Activated CD4-positive, alpha-beta T cell treated with anti-CD3 and anti-CD28 coated beads for 36 hours (primary cell): Measurements from ENCODE around the gene OTOP1. TPM values are rescaled to one million over a fixed set of nuclear protein-coding genes. Genes with fewer than 3 reads are reported as not detected.
"Not testable (repeated sequence)": the region's sequence is repeated elsewhere in the genome, so short reads cannot be mapped to it uniquely, and the experiment has no call there.

Experiments used
- ATAC-seq: fragments of 200-7000 bp; cut with Tn5 transposase; one replicate; pipeline ENCODE4 v1.10.0; 2021; ENCODE audit warnings: mild to moderate bottlenecking, moderate library complexity
- CTCF ChIA-PET: fragments of 350-600 bp; sonication (Branson Sonifier 250); formaldehyde crosslinking; loops from one replicate; lab custom pipeline; 2021; ENCODE audit warnings: antibody characterized with exemption; lab: Charles Lee
- POLR2A ChIA-PET: fragments of 350-600 bp; sonication (Branson Sonifier 250); formaldehyde crosslinking; loops from one replicate; lab custom pipeline; 2021; ENCODE audit warnings: antibody characterized with exemption, inconsistent platforms; lab: Charles Lee
- DNase-seq: peaks from one replicate; pipeline ENCODE4 v3.0.0-alpha.2; 2020
- H3K27ac Mint-ChIP-seq: one replicate; pipeline ENCODE4 v1.8.0; 2021; ENCODE audit warnings: mixed read lengths
- H3K27me3 Mint-ChIP-seq: one replicate; pipeline ENCODE4 v1.8.0; 2021; ENCODE audit warnings: mixed read lengths
- H3K36me3 Mint-ChIP-seq: one replicate; pipeline ENCODE4 v1.8.0; 2021; ENCODE audit warnings: low read depth, mixed read lengths
- H3K4me1 Mint-ChIP-seq: one replicate; pipeline ENCODE4 v1.8.0; 2021; ENCODE audit warnings: mixed read lengths
- H3K4me3 Mint-ChIP-seq: one replicate; pipeline ENCODE4 v1.8.0; 2021; ENCODE audit warnings: mild to moderate bottlenecking, moderate library complexity, mixed read lengths
- H3K9me3 Mint-ChIP-seq: one replicate; pipeline ENCODE4 v1.8.0; 2021; ENCODE audit warnings: low read depth, mixed read lengths
- intact Hi-C, 2 experiments: fragments of 100-400 bp; cut with DNase I in 1 of 2; cut with micrococcal nuclease in 1 of 2; formaldehyde crosslinking; loops; one replicate each; pipeline versions ENCODE4 v1.14.2 to v1.15.1; 2022 to 2024; cut with DNase I, micrococcal nuclease
- total RNA-seq, 2 experiments: library from RNA; stranded (reverse); gene quantifications; one replicate each; pipeline ENCODE4 v1.2.3, GENCODE V29; 2021

Gene OTOP1
- not detected for total RNA-seq

DNA sequence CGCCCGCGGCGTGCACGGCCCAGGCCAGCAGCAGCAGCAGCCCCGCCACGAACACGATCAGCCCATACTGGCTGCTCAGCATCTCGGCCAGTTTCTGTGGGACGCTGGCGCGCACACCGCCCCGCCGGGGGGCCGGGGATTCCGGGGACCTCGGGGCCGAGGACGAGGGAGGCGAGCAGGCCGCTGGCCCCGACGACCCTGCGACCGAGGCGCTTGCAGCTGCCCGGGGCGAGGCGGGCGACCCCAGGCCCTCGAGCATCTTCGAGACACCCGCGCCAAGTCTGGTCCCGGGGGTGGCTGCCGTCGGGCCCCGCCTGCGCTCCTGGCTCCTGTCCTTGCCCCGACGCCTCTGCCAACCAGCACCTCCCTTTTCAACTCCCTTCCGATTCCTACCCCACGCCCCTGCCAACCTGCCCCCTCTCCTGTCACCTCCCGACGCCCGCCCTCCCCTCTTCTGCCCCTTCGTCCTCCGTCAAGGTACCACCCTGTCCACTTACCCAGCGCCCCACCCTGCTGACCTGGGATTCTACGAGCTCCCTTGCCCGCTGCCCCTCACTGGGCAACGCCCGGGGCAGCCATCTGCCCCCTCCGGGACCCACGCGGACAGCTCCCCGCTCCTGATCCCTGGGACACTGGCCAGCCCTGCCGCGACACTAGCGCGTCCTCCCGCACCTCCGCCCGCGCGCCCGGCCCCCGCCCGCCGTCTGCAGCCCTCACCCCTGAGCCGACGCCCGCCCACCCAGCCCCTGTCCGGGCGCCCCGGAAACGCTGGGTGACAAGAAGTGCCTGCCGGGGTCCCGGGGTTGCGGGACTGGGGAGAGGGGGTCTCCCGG, at the start of gene OTOP1:
Gene OTOP1, minus strand, starts transcription at position 324 of the 833 bp plus-strand sequence. Its CDS starts 65 bp downstream, at position 259.
- CTCF ChIA-PET = no interaction called here
- Mint-ChIP-seq H3K4me1 (peaks cover 10% of the 10 kb centered on the region), H3K9me3 (no peaks in the 10 kb centered on the region), H3K27me3 (peaks cover 54% of the 10 kb centered on the region), H3K36me3 (no peaks in the 10 kb centered on the region), H3K4me3 (no peak within 1 kb of the TSS), H3K27ac (no peak within 1 kb of the TSS)
- intact Hi-C loops = no loop called here
- POLR2A ChIA-PET = no interaction called here
- DNase-seq (no peak), ATAC-seq (no peak)

GRCh38 chr4:4274226-4274625, 47.5 kb upstream of the OTOP1 start:
- POLR2A ChIA-PET = no interaction called here
- no peaks in the 10 kb centered on the region for H3K9me3 Mint-ChIP-seq
- no peaks in the 10 kb centered on the region for H3K27me3 Mint-ChIP-seq
- H3K36me3 Mint-ChIP-seq = peaks cover 45% of the 10 kb centered on the region
- no peak overlapping the region for H3K27ac Mint-ChIP-seq
- H3K4me3 Mint-ChIP-seq = no peak overlapping the region
- intact Hi-C loops = no loop called here
- DNase-seq = no peak
- peaks cover 2% of the 10 kb centered on the region for H3K4me1 Mint-ChIP-seq
- ATAC-seq = no peak
- CTCF ChIA-PET = interaction anchor here (0.7 to 1.1 kb wide), 5 partner anchors 11 to 53 kb away, joined by 3 to 5 read pairs (median 3); no protein-coding TSS in a partner anchor

DNA sequence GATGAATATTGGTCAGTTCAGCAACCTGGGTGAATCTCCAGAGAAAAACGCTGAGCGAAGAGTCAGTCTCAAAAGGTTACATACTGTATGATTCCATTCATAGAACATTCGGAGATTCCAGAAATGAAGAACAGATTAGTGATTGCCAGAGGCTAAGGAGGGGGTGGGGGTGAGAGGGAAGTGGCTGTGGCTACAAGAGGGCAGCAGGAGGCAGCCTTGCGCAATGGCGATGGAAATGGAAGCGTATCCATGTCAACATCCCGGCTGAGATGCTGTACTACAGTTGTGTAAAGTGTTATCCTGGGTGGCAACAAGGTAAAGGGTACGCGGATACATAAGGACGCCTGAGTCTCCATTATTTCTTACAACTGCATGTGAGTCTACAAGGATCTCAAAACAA, 45.2 kb upstream of the OTOP1 start:
- intact Hi-C loops = no loop called here
- Mint-ChIP-seq H3K27ac (no peak overlapping the region), H3K27me3 (no peaks in the 10 kb centered on the region), H3K4me1 (peaks cover 7% of the 10 kb centered on the region), H3K9me3 (no peaks in the 10 kb centered on the region), H3K36me3 (peaks cover 49% of the 10 kb centered on the region), H3K4me3 (no peak overlapping the region)
- ATAC-seq = no peak
- ChIA-PET POLR2A (no interaction called here), CTCF (no interaction called here)
- no peak for DNase-seq

DNA sequence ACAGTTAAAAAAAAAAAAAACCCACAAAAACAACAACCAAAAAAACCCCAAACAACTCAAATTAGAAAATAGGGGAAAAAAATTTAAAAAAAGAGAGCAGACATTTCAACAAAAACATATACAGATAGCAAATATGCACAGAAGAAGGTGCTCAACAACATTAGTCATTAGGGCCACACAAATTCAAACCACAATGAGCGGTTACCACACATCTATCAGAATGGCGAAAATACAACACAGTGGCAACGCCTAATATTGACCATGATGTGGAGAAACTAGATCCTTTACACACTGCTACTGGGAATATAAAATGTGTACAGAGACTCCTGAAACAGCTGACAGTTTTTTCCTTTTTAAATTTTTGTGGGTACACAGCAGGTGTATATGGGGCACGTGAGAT, 43.8 kb upstream of the OTOP1 start:
- POLR2A ChIA-PET = no interaction called here
- Mint-ChIP-seq H3K27ac (no peak overlapping the region), H3K36me3 (peaks cover 47% of the 10 kb centered on the region)

DNA sequence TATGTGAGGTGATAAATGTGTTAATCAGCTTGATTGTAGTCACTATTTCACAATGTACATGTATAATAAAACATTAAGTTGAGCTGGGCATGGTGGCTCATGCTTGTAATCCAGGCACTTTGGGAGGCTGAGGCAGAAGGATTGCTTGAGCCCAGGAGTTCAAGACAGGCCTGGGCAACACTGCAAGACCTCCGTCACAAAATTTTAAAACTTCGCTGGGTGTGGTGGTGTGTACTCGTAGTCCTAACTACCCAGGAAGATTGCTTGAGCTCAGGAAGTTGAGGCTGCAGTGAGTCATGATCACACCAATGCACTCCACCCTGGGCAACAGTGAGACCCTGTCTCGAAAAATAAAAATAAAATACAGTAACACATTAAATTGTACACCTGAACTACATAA, 43.1 kb upstream of the OTOP1 start:
- POLR2A ChIA-PET = no interaction called here
- no peaks in the 10 kb centered on the region for H3K9me3 Mint-ChIP-seq
- CTCF ChIA-PET = no interaction called here
- H3K36me3 Mint-ChIP-seq = peaks cover 47% of the 10 kb centered on the region
- H3K27me3 Mint-ChIP-seq = no peaks in the 10 kb centered on the region
- peak overlapping the region; percentile 27 for H3K27ac Mint-ChIP-seq
- no peak for DNase-seq
- ATAC-seq = peak; percentile 44
- H3K4me3 Mint-ChIP-seq = no peak overlapping the region
- intact Hi-C loops = no loop called here
- H3K4me1 Mint-ChIP-seq = peaks cover 7% of the 10 kb centered on the region

More for the DNA sequence above, 43.8 kb upstream of the OTOP1 start:
- no peak for DNase-seq
- no peak for ATAC-seq
- no peaks in the 10 kb centered on the region for H3K9me3 Mint-ChIP-seq
- no peak overlapping the region for H3K4me3 Mint-ChIP-seq
- peaks cover 7% of the 10 kb centered on the region for H3K4me1 Mint-ChIP-seq
- intact Hi-C loops = no loop called here
- CTCF ChIA-PET = no interaction called here
- H3K27me3 Mint-ChIP-seq = no peaks in the 10 kb centered on the region

DNA sequence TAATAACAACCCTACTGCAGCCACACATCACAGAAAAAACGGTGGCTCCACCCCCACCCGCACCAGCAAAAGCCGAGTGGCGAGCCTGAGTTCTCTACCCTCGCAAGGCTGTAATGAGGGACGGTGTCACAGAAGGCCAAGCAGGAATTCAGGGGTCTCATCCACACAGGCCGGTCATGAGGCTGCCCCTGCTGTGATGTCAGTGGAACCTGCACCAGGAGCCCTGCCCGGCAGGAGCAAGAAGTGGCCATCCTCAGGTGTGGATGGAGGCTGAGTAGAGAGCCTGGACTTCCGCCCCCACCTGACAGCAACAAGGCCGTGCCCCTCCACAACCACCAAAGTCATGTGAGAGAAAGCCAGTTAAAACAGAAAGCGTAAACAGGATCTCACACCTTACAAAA, 42.6 kb upstream of the OTOP1 start:
- DNase-seq = no peak
- H3K9me3 Mint-ChIP-seq = no peaks in the 10 kb centered on the region
- H3K27me3 Mint-ChIP-seq = no peaks in the 10 kb centered on the region
- POLR2A ChIA-PET = no interaction called here
- peaks cover 7% of the 10 kb centered on the region for H3K4me1 Mint-ChIP-seq
- no peak for ATAC-seq
- H3K27ac Mint-ChIP-seq = peak overlapping the region; percentile 27
- H3K36me3 Mint-ChIP-seq = peaks cover 42% of the 10 kb centered on the region
- CTCF ChIA-PET = interaction anchor here (0.8 kb wide), 1 partner anchor 82 kb away, joined by 3 read pairs; no protein-coding TSS in a partner anchor
- H3K4me3 Mint-ChIP-seq = no peak overlapping the region
- intact Hi-C loops = no loop called here

GRCh38 chr4:4268776-4269175, 42.0 kb upstream of the OTOP1 start:
- Mint-ChIP-seq H3K4me1 (peaks cover 7% of the 10 kb centered on the region), H3K27me3 (no peaks in the 10 kb centered on the region), H3K36me3 (peaks cover 39% of the 10 kb centered on the region), H3K9me3 (no peaks in the 10 kb centered on the region), H3K27ac (peak overlapping the region; percentile 77), H3K4me3 (no peak overlapping the region)
- CTCF ChIA-PET = interaction anchor here (0.8 to 1.4 kb wide), 2 partner anchors 17 to 82 kb away, joined by 3 to 5 read pairs; no protein-coding TSS in a partner anchor
- no peak for DNase-seq
- intact Hi-C loops = no loop called here
- ATAC-seq = no peak
- POLR2A ChIA-PET = no interaction called here

DNA sequence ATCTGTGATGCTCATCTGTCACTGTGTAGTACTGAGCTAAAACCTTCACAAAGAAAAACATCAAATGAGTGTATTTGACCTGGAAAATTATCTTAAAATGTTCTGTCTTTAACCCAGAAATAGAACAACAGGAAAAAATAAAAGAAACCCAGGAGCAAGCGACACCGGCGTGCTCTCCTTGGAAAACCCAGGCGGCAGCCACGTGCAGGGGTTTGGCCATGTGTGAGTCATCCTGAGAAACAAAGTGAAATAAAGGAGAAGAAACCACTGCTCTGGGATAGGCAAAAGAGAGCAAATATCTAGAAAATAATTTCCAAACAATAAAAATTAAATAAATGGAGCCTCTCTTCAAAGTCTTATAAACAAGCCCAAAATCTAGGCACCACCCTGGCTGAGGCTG, 41.3 kb upstream of the OTOP1 start:
- POLR2A ChIA-PET = no interaction called here
- CTCF ChIA-PET = interaction anchor here (0.7 to 1.4 kb wide), 2 partner anchors 16 to 17 kb away, joined by 3 to 5 read pairs; no protein-coding TSS in a partner anchor
- H3K9me3 Mint-ChIP-seq = no peaks in the 10 kb centered on the region

GRCh38 chr4:4260185-4260751, 33.5 kb upstream of the OTOP1 start:
- H3K27ac Mint-ChIP-seq = no peak overlapping the region
- DNase-seq (no peak), ATAC-seq (peak; percentile 97)
- intact Hi-C loops = loop anchor here (2.0 kb wide), 1 partner anchor 75 kb away; no protein-coding TSS in a partner anchor
- POLR2A ChIA-PET = no interaction called here
- H3K9me3 Mint-ChIP-seq = no peaks in the 10 kb centered on the region
- no peaks in the 10 kb centered on the region for H3K36me3 Mint-ChIP-seq
- no peaks in the 10 kb centered on the region for H3K27me3 Mint-ChIP-seq
- no peaks in the 10 kb centered on the region for H3K4me1 Mint-ChIP-seq
- no peak overlapping the region for H3K4me3 Mint-ChIP-seq
- CTCF ChIA-PET = interaction anchor here (1.1 to 2.3 kb wide), 12 partner anchors 9 to 170 kb away, joined by 3 to 14 read pairs (median 4); partner anchors contain the start of gene TMEM128

More for the DNA sequence above, 41.3 kb upstream of the OTOP1 start:
- Mint-ChIP-seq H3K27me3 (no peaks in the 10 kb centered on the region), H3K27ac (no peak overlapping the region), H3K4me1 (peaks cover 7% of the 10 kb centered on the region), H3K36me3 (peaks cover 35% of the 10 kb centered on the region), H3K4me3 (no peak overlapping the region)
- ATAC-seq (no peak), DNase-seq (no peak)
- intact Hi-C loops = no loop called here

DNA sequence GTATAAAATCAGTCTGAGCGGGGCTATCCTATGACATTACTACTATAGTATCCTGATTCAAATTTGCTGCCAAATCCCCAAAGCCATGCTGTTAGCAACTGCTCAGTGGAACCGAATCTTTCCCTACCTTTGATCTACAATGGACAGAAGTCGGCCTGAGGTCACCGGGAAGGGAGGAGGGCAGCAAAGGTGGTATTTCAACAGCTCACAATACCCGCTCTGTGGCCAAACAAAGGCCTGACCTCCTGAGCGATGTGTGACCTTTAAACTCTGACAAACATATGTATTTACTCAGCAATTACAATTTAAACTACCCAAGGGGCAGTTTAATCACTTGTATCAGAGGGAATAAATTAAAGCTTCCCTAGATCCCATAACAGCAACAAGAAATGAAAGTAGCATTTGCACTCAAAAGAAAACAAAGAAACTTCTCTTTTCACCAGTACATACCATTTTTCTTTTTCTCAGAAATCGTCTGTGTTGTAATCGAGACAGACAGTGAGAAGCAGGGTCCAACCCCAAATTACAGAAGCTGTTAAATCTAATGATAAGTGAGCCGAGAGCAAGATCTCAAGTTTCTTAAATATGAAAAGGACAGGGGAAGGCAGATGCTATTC, 32.9 kb upstream of the OTOP1 start:
- ATAC-seq (no peak), DNase-seq (no peak)
- Mint-ChIP-seq H3K4me1 (no peaks in the 10 kb centered on the region), H3K9me3 (no peaks in the 10 kb centered on the region), H3K27ac (no peak overlapping the region), H3K4me3 (no peak overlapping the region), H3K27me3 (no peaks in the 10 kb centered on the region), H3K36me3 (no peaks in the 10 kb centered on the region)
- intact Hi-C loops = loop anchor here (2.0 to 10.0 kb wide), 2 partner anchors 75 to 175 kb away; no protein-coding TSS in a partner anchor
- CTCF ChIA-PET = interaction anchor here (0.6 to 2.3 kb wide), 13 partner anchors 8 to 621 kb away, joined by 3 to 14 read pairs (median 4); partner anchors contain the start of gene TMEM128
- POLR2A ChIA-PET = no interaction called here

- ATAC-seq, H3K27me3 Mint-ChIP-seq, H3K4me3 Mint-ChIP-seq, POLR2A ChIA-PET, CTCF ChIA-PET, H3K27ac Mint-ChIP-seq, H3K36me3 Mint-ChIP-seq, H3K9me3 Mint-ChIP-seq, DNase-seq, H3K4me1 Mint-ChIP-seq: not testable (repeated sequence)
- intact Hi-C loops = loop anchor here in 1 of 2 experiments (10.0 kb wide), 1 partner anchor 177 kb away; no protein-coding TSS in a partner anchor
Measured at GRCh38 chr4:4257705-4258104, 31.0 kb upstream of the OTOP1 start.
